ENCODE measurements around the gene IQGAP1. TPM values are rescaled to one million over a fixed set of nuclear protein-coding genes. Genes with fewer than 3 reads are reported as not detected.

The IQGAP1 gene
- total RNA-seq, 4 donors from 2014 or later: 238 to 358 (median 282) TPM

- peaks cover 0 to 99% (median 19%) of the 10 kb centered on the region in 3 donors for H3K36me3 ChIP-seq
- no peaks in the 10 kb centered on the region for H3K9me3 ChIP-seq
- H3K27me3 ChIP-seq: no peaks in the 10 kb centered on the region
- no peak overlapping the region for H3K27ac ChIP-seq
- TF ChIP-seq, protein P1, sequence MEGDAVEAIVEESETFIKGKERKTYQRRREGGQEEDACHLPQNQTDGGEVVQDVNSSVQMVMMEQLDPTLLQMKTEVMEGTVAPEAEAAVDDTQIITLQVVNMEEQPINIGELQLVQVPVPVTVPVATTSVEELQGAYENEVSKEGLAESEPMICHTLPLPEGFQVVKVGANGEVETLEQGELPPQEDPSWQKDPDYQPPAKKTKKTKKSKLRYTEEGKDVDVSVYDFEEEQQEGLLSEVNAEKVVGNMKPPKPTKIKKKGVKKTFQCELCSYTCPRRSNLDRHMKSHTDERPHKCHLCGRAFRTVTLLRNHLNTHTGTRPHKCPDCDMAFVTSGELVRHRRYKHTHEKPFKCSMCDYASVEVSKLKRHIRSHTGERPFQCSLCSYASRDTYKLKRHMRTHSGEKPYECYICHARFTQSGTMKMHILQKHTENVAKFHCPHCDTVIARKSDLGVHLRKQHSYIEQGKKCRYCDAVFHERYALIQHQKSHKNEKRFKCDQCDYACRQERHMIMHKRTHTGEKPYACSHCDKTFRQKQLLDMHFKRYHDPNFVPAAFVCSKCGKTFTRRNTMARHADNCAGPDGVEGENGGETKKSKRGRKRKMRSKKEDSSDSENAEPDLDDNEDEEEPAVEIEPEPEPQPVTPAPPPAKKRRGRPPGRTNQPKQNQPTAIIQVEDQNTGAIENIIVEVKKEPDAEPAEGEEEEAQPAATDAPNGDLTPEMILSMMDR (IDR thresholded peaks at IDR 0.05): no peak
- TF ChIP-seq POLR2A (IDR thresholded peaks at IDR 0.05): no peak
- no peak for TF ChIP-seq EP300 (IDR thresholded peaks at IDR 0.05)
- DNase-seq (ENCODE audit: low spot score in 2 of 2): no peak
- no peak overlapping the region for H3K4me3 ChIP-seq
- H3K4me1 ChIP-seq: no peaks in the 10 kb centered on the region
These were observed 105.6 kb downstream of the IQGAP1 start for GRCh38 chr15:90493647-90494046.

GRCh38 chr15:90495067-90495466 lies 107.0 kb downstream of the IQGAP1 start:
- WGBS, 2 donors: 56 to 68% methylated on average over 3 of the region's 3 CpGs
- TF ChIP-seq EP300 (IDR thresholded peaks at IDR 0.05): no peak
- TF ChIP-seq, protein P1 (IDR thresholded peaks at IDR 0.05): no peak
- TF ChIP-seq POLR2A (IDR thresholded peaks at IDR 0.05): no peak

GRCh38 chr15:90496791-90497190 lies 108.7 kb downstream of the IQGAP1 start:
- Histone ChIP-seq H3K27ac (no peak overlapping the region), H3K9me3 (no peaks in the 10 kb centered on the region), H3K4me1 (no peaks in the 10 kb centered on the region), H3K36me3 (peaks cover 0 to 99% (median 16%) of the 10 kb centered on the region in 3 donors), H3K27me3 (no peaks in the 10 kb centered on the region), H3K4me3 (no peak overlapping the region)
- 53% methylated on average over 3 of the region's 3 CpGs for WGBS, 2 donors
- TF ChIP-seq, protein P1 (IDR thresholded peaks at IDR 0.05): no peak
- TF ChIP-seq POLR2A (IDR thresholded peaks at IDR 0.05): no peak
- TF ChIP-seq EP300 (IDR thresholded peaks at IDR 0.05): no peak
- DNase-seq (ENCODE audit: low spot score in 2 of 2): no peak

More at GRCh38 chr15:90495067-90495466, 107.0 kb downstream of the IQGAP1 start:
- Histone ChIP-seq H3K4me3 (no peak overlapping the region), H3K9me3 (no peaks in the 10 kb centered on the region), H3K36me3 (peaks cover 0 to 99% (median 21%) of the 10 kb centered on the region in 3 donors), H3K27ac (no peak overlapping the region), H3K27me3 (no peaks in the 10 kb centered on the region), H3K4me1 (no peaks in the 10 kb centered on the region)
- no peak for DNase-seq (ENCODE audit: low spot score in 2 of 2)

GRCh38 chr15:90497376-90497775 lies 109.3 kb downstream of the IQGAP1 start:
- Histone ChIP-seq H3K36me3 (peaks cover 0 to 99% (median 16%) of the 10 kb centered on the region in 3 donors), H3K4me3 (no peak overlapping the region), H3K9me3 (no peaks in the 10 kb centered on the region), H3K27ac (no peak overlapping the region), H3K4me1 (no peaks in the 10 kb centered on the region), H3K27me3 (no peaks in the 10 kb centered on the region)
- DNase-seq (ENCODE audit: low spot score in 2 of 2): no peak
- no peak for TF ChIP-seq POLR2A (IDR thresholded peaks at IDR 0.05)
- TF ChIP-seq, protein P1 (IDR thresholded peaks at IDR 0.05): no peak
- TF ChIP-seq EP300 (IDR thresholded peaks at IDR 0.05): no peak
- WGBS, 2 donors: 85 to 89% methylated on average over 3 of the region's 3 CpGs

DNA sequence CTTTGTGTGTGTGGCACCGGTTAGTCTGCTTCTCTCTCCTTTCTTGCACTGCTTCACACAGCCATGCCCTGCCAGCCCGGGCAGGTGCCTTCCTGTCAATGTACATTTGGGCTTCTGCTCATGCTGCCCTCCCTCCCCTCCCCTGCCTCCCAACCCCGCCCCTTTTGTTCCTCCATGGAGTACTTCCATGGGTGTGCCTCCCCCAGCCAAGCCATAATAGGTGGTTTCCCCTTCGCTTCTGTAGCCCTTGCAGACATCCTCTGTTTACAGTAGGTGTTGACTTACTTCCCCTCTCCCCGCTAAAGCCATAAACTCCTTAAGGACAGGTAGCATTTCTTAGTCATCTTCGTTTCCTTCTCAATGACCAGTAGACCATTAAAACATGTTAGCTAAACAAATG lies 109.9 kb downstream of the IQGAP1 start:
- Histone ChIP-seq H3K27me3 (no peaks in the 10 kb centered on the region), H3K36me3 (peaks cover 0 to 99% (median 11%) of the 10 kb centered on the region in 3 donors), H3K27ac (no peak overlapping the region), H3K9me3 (no peaks in the 10 kb centered on the region), H3K4me3 (no peak overlapping the region), H3K4me1 (no peaks in the 10 kb centered on the region)
- no peak for TF ChIP-seq POLR2A (IDR thresholded peaks at IDR 0.05)
- no peak for TF ChIP-seq EP300 (IDR thresholded peaks at IDR 0.05)
- TF ChIP-seq, protein P1 (IDR thresholded peaks at IDR 0.05): no peak
- WGBS, 2 donors: 82 to 83% methylated on average over 6 of the region's 6 CpGs
- DNase-seq (ENCODE audit: low spot score in 2 of 2): no peak
